T47D (cell line): ENCODE measurements around the gene UBXN6.

Experiments
- DNase-seq, 2 experiments: peaks; one replicate each; pipeline versions ENCODE4 v3.0.0 to v3.0.0-alpha.2; 2011 to 2012; ENCODE audit warnings: low read depth in 1 of 2, low spot score in 1 of 2
- JUND ChIP-seq: IDR thresholded peaks from 2 replicates; pipeline ENCODE4 v1.6.1; 2012; ENCODE audit warnings: low read depth
- in situ Hi-C: cut with HindIII; loops from 2 replicates; pipeline ENCODE4 v1.10.0; 2016; ENCODE audit warnings: low sequenced_read_pairs, low pct_unique_long_range_greater_than_20kb

The UBXN6 gene

DNA sequence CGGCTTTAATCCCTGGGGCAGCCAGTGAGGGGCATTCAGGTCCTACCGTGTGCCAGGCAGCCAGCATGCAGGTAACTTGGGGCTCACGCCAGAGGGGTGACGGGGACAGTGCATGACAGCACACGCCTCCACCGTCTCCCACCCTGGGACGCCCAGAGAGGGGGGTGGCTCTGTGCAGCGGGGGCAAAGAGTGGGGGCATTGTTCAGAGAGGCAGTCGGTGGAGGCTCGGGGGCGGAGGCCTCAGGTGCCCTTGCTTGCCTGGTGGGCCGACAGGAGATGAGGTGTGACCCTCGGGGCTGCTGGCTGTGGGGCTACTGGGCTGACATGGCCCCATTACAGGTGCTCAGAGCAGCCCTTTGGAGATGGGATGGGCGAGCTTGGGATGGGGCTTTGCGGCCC, 42.3 kb upstream of the UBXN6 start:
- no peak for DNase-seq
- in situ Hi-C loops: no loop called here
- TF ChIP-seq JUND: no peak

DNA sequence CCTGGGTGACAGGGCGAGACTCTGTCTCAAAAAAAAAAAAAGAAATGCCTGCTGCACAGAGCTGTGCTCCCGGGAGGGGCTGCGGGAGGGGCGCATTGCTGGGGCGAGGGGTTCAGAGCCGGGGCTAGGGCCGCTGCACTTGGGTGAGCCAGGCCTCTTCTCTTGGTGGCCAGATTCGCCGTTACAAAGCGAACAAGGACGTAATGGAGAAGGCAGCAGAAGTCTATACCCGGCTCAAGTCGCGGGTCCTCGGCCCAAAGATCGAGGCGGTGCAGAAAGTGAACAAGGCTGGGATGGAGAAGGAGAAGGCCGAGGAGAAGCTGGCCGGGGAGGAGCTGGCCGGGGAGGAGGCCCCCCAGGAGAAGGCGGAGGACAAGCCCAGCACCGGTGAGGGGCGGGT, 41.7 kb upstream of the UBXN6 start:
- in situ Hi-C loops: no loop called here
- TF ChIP-seq JUND: no peak
- DNase-seq: no peak

DNA sequence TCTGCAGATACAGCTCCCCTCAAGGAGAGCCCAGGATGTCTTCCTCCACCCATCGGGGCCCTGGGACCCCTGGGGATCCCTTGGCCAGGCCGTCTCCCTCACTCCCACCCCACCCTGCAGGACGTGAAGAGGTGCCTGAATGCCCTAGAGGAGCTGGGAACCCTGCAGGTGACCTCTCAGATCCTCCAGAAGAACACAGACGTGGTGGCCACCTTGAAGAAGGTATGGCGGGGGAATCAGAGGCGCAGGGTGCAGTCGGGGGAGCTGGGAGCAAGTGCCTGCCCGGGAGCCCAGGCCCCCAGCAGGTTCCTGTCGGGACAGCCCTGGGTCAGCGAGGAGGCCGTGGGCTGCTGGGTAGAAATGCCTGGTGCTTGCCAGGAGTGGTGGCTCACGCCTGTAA, 41.1 kb upstream of the UBXN6 start:
- in situ Hi-C loops: no loop called here
- TF ChIP-seq JUND: no peak
- no peak for DNase-seq

DNA sequence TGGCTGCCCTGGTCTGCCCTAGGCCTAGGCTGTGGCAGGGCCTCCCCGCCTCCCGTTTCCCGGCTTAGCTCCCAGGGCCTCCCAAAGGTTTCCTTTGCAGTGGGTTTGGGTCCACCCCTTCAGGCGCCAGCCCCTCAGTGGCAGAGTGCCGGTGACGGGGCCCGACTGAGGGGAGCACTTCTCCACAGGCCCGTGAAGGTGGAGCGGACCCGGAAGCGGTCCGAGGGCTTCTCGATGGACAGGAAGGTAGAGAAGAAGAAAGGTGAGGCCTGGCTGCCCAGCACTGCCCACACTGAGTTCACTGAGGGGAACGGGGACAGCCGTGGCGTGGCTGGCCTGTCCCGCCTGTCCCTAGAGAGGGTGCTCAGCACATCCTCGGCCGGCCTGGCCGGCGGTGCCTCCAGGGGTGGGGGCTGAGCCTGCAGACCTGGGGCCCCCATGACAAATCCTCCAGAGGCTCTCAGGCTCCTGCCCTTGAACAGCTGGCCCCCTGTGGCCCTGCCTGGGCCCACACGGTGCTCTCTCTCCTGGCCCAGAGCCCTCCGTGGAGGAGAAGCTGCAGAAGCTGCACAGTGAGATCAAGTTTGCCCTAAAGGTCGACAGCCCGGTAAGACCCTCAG, 40.3 kb upstream of the UBXN6 start:
- in situ Hi-C loops: no loop called here
- no peak for TF ChIP-seq JUND
- no peak for DNase-seq

DNA sequence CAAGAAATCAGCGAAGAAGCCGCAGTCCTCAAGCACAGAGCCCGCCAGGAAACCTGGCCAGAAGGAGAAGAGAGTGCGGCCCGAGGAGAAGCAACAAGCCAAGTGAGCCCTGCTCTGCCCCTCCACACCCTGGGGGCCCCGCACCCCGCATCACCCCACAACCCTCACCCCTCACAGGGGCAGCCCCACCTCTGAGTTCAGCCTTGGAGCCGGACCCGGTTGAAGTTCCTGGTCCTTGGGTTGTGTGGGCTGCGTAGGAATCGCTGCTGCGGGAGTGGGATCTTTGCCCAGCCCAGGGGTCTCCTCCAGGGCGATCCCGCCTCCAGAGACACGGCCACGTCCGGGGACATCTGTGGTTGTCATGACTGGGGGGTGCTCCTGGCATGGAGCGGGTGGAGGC, 38.7 kb upstream of the UBXN6 start:
- DNase-seq: no peak
- in situ Hi-C loops: no loop called here
- no peak for TF ChIP-seq JUND

DNA sequence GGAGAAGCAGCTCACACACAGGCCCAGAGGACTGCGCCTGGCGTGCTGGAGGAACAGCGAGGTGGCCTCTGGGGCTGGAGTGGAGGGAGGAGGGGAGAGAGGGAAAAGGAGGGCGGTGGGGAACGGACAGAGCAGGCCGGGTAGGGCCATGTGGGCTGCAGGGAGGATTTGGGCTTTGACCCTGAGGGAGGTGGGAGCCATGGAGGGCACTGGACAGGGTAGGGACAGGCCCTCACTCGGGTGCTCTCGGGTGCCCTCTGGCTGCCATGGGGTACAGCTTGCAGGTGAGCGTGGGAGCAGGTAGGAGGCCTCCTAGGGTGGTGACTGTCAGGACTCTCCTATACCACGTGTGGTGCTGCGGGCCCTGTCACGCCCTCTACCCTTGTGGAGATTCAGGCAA, 37.9 kb upstream of the UBXN6 start:
- in situ Hi-C loops: no loop called here
- peak in 1 of 2 experiments; percentile 34 for DNase-seq
- no peak for TF ChIP-seq JUND

DNA sequence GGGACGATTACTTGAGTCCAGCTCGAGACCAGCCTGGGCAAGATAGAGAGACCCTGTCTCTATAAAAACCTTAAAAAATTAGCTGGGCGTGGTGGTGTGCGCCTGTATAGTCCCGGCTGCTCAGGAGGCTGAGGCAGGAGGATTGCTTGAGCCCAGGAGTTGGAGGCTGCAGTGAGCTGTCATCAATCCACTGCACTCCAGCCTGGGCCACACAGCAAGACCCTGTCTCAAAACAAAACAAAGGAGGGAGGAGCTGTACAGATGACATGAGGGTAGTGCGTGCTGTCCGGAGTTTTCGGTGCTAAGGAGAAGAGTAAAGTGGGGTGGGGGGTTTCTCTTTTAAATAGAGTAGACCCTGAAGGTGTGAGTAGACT, 37.1 kb upstream of the UBXN6 start:
- TF ChIP-seq JUND: no peak
- no peak for DNase-seq
- in situ Hi-C loops: no loop called here

DNA sequence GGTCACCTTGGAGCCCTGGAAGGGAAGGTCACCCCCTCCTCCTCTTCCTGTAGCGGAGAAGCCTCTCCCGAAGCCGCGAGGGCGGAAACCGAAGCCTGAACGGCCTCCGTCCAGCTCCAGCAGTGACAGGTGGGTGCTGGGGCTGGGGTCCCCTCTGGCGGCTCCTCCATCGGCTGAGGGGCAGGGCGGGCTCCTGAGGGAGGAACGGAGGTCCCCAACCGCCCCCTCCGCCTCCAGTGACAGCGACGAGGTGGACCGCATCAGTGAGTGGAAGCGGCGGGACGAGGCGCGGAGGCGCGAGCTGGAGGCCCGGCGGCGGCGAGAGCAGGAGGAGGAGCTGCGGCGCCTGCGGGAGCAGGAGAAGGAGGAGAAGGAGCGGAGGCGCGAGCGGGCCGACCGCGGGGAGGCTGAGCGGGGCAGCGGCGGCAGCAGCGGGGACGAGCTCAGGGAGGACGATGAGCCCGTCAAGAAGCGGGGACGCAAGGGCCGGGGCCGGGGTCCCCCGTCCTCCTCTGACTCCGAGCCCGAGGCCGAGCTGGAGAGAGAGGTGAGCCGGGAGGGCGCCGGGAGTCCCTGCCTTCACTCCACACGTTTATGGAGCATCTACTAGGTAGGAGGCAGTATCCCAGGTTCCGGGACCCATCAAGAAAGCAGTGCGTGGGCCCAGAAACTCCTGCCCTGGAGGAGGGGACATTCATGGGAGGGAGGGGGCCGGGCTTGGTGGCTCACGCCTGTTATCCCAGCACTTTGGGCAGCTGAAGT, 36.5 kb upstream of the UBXN6 start:
- DNase-seq: no peak
- TF ChIP-seq JUND: no peak
- in situ Hi-C loops: no loop called here

DNA sequence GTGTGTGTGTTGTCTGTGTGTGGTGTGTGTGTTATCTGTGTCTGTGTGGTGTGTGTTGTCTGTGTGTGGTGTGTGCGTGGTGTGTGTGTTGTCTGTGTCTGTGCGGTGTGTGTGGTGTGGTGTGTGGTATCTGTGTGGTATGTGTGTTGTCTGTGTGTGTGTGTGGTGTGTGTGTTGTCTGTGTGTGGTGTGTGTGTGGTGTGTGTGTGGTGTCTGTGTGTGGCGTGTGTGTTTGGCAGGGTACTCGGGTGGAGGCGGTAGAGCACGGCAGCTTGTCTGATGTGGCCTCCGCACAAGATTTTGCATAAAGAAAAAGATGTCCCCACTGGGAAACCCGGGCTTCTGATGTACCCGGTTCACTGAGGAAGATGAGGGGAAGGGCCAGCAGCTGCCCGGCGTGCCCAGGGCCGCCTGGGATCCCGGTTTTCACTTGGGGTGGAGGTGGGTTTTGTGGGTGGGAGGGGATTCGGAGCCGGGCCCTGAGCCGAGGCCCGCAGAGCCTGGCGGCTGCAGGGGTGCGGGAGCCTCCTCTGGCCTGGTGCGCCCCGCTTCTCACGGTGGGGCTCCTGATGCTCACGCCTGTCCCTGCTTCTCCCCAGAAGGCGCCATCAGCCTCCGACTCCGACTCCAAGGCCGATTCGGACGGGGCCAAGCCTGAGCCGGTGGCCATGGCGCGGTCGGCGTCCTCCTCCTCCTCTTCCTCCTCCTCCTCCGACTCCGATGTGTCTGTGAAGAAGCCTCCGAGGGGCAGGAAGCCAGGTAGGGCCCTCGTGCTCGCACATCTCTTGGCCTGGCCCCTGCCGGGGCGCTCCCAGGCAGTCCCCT, 35.7 kb upstream of the UBXN6 start:
- in situ Hi-C loops: no loop called here
- no peak for TF ChIP-seq JUND

DNA sequence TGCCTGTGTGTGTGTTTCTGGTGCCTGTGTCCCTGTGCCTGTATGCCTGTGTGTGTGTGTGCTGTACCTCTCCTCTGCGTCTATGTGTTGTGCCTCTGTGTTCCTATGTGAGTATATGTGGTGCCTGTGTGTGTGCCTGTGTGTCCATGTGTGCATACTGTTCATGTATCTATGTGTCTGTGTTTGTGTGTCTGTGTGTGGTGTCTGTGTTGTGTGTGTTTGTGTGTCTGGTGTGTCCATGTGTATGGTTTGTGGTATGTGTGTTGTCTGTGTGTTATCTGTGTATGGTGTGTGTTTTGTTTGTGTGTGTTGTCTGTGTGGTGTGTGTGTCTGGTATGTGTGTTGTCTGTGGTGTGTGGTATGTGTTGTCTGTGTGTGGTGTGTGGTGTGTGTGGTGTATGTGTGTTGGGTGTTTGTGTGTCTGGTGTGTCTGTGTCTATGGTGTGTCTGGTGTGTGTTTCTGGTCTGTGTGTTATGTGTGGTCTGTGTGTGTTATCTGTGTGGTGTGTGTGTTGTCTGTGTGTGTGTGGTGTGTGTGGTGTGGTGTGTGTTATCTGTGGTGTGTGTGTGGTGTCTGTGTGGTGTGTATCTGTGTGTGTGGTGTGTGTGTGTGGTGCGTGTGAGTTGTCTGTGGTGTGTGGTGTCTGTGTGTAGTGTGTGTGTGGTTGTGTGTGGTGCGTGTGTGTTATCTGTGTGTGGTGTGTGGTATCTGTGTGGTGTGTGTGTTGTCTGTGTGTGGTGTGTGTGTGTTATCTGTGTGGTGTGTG, 34.9 kb upstream of the UBXN6 start:
- TF ChIP-seq JUND: no peak
- in situ Hi-C loops: no loop called here

More for the DNA sequence above, 35.7 kb upstream of the UBXN6 start:
- DNase-seq: no peak

DNA sequence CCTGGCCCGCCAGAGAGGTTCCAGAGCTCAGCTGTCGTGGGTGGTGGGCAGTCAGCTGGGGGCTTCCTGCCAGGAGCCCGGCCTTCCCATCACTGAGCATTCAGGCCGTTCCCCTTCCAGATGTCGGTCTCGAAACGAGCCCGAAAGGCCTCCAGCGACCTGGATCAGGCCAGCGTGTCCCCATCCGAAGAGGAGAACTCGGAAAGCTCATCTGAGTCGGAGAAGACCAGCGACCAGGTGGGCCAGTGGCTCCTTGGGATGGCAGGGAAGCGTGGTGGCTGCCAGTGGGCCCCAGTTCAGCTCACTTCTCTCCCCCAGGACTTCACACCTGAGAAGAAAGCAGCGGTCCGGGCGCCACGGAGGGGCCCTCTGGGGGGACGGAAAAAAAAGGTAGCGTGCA, 33.9 kb upstream of the UBXN6 start:
- DNase-seq: no peak
- no peak for TF ChIP-seq JUND
- in situ Hi-C loops: no loop called here

More for the DNA sequence above, 34.9 kb upstream of the UBXN6 start:
- DNase-seq: no peak

DNA sequence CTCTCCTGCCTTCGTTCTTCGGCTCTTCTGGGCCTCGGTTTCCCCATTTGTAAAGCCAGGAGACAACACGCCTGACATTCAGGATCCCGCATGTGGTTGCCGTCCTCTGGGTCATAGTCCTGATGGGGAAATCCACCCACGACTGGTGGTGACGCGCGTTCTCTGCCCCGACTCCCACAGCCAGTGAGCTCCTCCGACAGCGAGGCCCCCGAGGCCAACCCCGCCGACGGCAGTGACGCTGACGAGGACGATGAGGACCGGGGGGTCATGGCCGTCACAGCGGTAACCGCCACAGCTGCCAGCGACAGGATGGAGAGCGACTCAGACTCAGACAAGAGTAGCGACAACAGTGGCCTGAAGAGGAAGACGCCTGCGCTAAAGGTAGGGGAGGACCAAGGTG, 30.9 kb upstream of the UBXN6 start:
- no peak for DNase-seq
- in situ Hi-C loops: no loop called here

More for the DNA sequence above, 30.9 kb upstream of the UBXN6 start:
- TF ChIP-seq JUND: no peak
